ENCODE results near the gene FUT4. TPM values are rescaled to one million over a fixed set of nuclear protein-coding genes. Genes with fewer than 3 reads are reported as not detected.

Gene FUT4
- total and polyA plus RNA-seq, 10 of the 15 experiments (the other 5 are each of a cell fraction or from before 2014, with no cell fraction given), result 0.68 to 9.1 (median 2.3) TPM

DNA sequence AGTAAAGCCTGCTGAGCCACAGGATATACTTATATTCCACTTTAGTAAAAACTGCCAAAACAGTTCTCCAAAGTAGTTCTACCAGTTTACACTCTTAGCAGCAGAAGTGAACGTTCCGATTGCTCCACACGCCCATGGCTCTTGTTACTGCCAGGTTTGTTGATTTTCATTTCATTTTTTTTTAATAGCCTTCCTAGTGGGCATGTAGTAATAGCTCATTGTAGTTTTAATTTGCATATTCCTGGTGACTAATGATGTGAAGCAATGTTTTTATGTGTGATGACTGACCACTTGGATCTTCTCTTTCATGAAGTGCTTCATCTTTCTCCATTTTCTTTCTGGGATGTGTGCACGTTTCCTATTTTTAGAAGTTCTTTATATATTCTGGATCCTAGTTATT lies 36.2 kb upstream of the FUT4 start (continued):
- TF ChIP-seq TCF7 (IDR thresholded peaks at IDR 0.05; ENCODE audit: borderline replicate concordance), result no peak
- TF ChIP-seq POLR2A (IDR thresholded peaks at IDR 0.05; ENCODE audit: low read depth, low read length), result no peak

GRCh38 chr11:94511932-94512781 lies 31.6 kb upstream of the FUT4 start, which contains the start of gene C11orf97:
Gene C11orf97, plus strand, starts transcription at chr11:94512461. Its CDS starts 68 bp downstream, at chr11:94512529.
- FAIRE-seq (no peak), DNase-seq (ENCODE audit: low read depth, low spot score) (no peak), ATAC-seq (peak; percentile 91)
- no peaks in the 10 kb centered on the region for H3K79me2 ChIP-seq (ENCODE audit: control insufficient read depth, insufficient read depth, low read length)
- H3K9ac ChIP-seq (ENCODE audit: control insufficient read depth, insufficient read depth, low read length), result no peak within 1 kb of the TSS
- ChIA-PET POLR2A (interaction anchor here (1.3 kb wide), 2 partner anchors 83 to 95 kb away, joined by 3 read pairs; no protein-coding TSS in a partner anchor), RAD21 (ENCODE audit: unreplicated experiment) (interaction anchor here (0.7 to 2.9 kb wide), 3 partner anchors 10 to 91 kb away, joined by 3 to 18 read pairs (median 5); no protein-coding TSS in a partner anchor), SMC1A (ENCODE audit: uncharacterized antibody, unreplicated experiment) (interaction anchor here (0.7 to 1.8 kb wide), 9 partner anchors 10 to 179 kb away, joined by 3 to 8 read pairs (median 3); no protein-coding TSS in a partner anchor), CTCF (interaction anchor here (0.6 to 15.7 kb wide), 12 partner anchors 9 to 856 kb away, joined by 3 to 282 read pairs (median 3); no protein-coding TSS in a partner anchor)
- H3K4me3 ChIP-seq, result no peak within 1 kb of the TSS
- peak within 1 kb of the TSS; percentile 79 for H3K4me2 ChIP-seq (ENCODE audit: control insufficient read depth, insufficient read depth)
- H3K27ac ChIP-seq (ENCODE audit: control insufficient read depth, insufficient read depth), result no peak within 1 kb of the TSS
- in situ Hi-C loops (cut with MboI), result no loop called here
- H3K27me3 ChIP-seq (replicated peaks in 1 of 2; ENCODE audit: control insufficient read depth in 2 of 2, insufficient read depth in 2 of 2, low read length in 1 of 2), result peaks cover 0 to 7% of the 10 kb centered on the region in 2 experiments; a peak in 1 of 4 replicates
- no peak within 1 kb of the TSS; the same call in 1 of the 2 replicates for H2AFZ ChIP-seq (ENCODE audit: control insufficient read depth, low read depth, low read length)
- H3K36me3 ChIP-seq (ENCODE audit: control insufficient read depth in 2 of 2, insufficient read depth in 2 of 2, low read length in 1 of 2), result no peaks in the 10 kb centered on the region
- WGBS (ENCODE audit: insufficient coverage, insufficient replicate concordance, low lambda C conversion rate, missing lambda C conversion rate), result 29% methylated on average over 53 of the region's 53 CpGs
- intact Hi-C loops (cut with micrococcal nuclease; ENCODE audit: unreplicated experiment), result loop anchor here (10.0 kb wide), 1 partner anchor 243 kb away; no protein-coding TSS in a partner anchor
- no TSS peak for BruUV-seq (replicated peaks)
- H3K9me3 ChIP-seq (replicated peaks; ENCODE audit: control insufficient read depth, insufficient read depth, low read length), result no peaks in the 10 kb centered on the region
- no peaks in the 10 kb centered on the region for H3K4me1 ChIP-seq (ENCODE audit: control insufficient read depth, insufficient read depth, low read length)
- H4K20me1 ChIP-seq (ENCODE audit: control insufficient read depth, insufficient read depth), result no peaks in the 10 kb centered on the region
- TF ChIP-seq NBN (IDR thresholded peaks at IDR 0.05) (no peak), BCLAF1 (IDR thresholded peaks at IDR 0.05) (no peak), PBX3 (IDR thresholded peaks at IDR 0.05; ENCODE audit: insufficient replicate concordance, low read depth, low read length) (no peak), KAT2A (conservative IDR thresholded peaks at IDR 0.05; ENCODE audit: control insufficient read depth, low read depth, low read length) (no peak), RAD51 (IDR thresholded peaks at IDR 0.05) (no peak), USF1 (IDR thresholded peaks at IDR 0.05; ENCODE audit: borderline replicate concordance, extremely low read length, insufficient read depth, low read depth, low read length) (no peak), CUX1 (IDR thresholded peaks at IDR 0.05; ENCODE audit: insufficient replicate concordance, low read depth, low read length) (no peak)
